H1 (cell line): Measurements from ENCODE around the gene LAMA3. TPM values are rescaled to one million over a fixed set of nuclear protein-coding genes. Genes with fewer than 3 reads are reported as not detected.

Experiments
- CTCF ChIA-PET: fragments of 300-600 bp; sonication (Branson Sonifier 250); formaldehyde crosslinking; loops from one replicate; lab custom pipeline; 2021; ENCODE audit not compliant: partially characterized antibody; lab: Charles Lee
- POLR2A ChIA-PET: fragments of 300-600 bp; sonication (Branson Sonifier 250); formaldehyde crosslinking; loops from one replicate; lab custom pipeline; 2021; ENCODE audit warnings: inconsistent platforms; ENCODE audit not compliant: partially characterized antibody; lab: Charles Lee
- DNase-seq, 2 experiments: peaks; one replicate each; pipeline versions ENCODE4 v3.0.0 to v3.0.0-alpha.2; 2010 to 2022; ENCODE audit warnings: low spot score in 2 of 2, low read depth in 1 of 2, mixed read lengths in 1 of 2
- FAIRE-seq: peaks from 2 replicates; lab custom pipeline; 2011; peaks lifted over from hg19 to GRCh38; lab: Jason Lieb, UNC
- H2AFZ ChIP-seq: 2 replicates; pipeline ENCODE4 v1.8.1; 2012; ENCODE audit warnings: low read length, inconsistent platforms
- H2AK5ac ChIP-seq: 2 replicates; pipeline ENCODE4 v1.6.1; 2013; ENCODE audit warnings: low read depth, low read length
- H2BK120ac ChIP-seq: replicated peaks from 2 replicates; pipeline ENCODE3; 2013; ENCODE audit warnings: low read depth, low read length, inconsistent platforms
- H2BK12ac ChIP-seq: 2 replicates; pipeline ENCODE4 v1.6.1; 2013; ENCODE audit warnings: low read depth, low read length
- H2BK15ac ChIP-seq: 2 replicates; pipeline ENCODE4 v1.6.1; 2013; ENCODE audit warnings: low read length
- H2BK20ac ChIP-seq: 2 replicates; pipeline ENCODE4 v1.6.1; 2013; ENCODE audit warnings: low read length
- H2BK5ac ChIP-seq: 2 replicates; pipeline ENCODE4 v1.6.1; 2013; ENCODE audit warnings: low read depth, low read length
- H3K14ac ChIP-seq: 2 replicates; pipeline ENCODE4 v1.6.1; 2013; ENCODE audit warnings: inconsistent platforms; ENCODE audit not compliant: insufficient read length
- H3K18ac ChIP-seq: 2 replicates; pipeline ENCODE4 v1.6.1; 2013; ENCODE audit warnings: low read length; ENCODE audit errors: extremely low read depth
- H3K23ac ChIP-seq: 2 replicates; pipeline ENCODE4 v1.6.1; 2013; ENCODE audit warnings: inconsistent platforms; ENCODE audit not compliant: insufficient read length
- H3K23me2 ChIP-seq: 2 replicates; pipeline ENCODE4 v1.6.1; 2013; ENCODE audit warnings: low read depth, low read length
- H3K27ac ChIP-seq: 2 replicates; pipeline ENCODE4 v1.6.1; 2011; ENCODE audit warnings: low read depth, low read length, inconsistent platforms
- H3K27me3 ChIP-seq, 4 experiments: replicated peaks in 1 of 4; 1 replicate in 1 of 4; 2 replicates in 3 of 4; pipeline versions ENCODE4 v1.6.1 to v1.8.1; 2011 to 2013; ENCODE audit warnings: low read length in 3 of 4, mild to moderate bottlenecking in 3 of 4, inconsistent platforms in 2 of 4, mixed read lengths in 2 of 4, moderate library complexity in 1 of 4; ENCODE audit not compliant: control insufficient read depth in 3 of 4, insufficient read depth in 3 of 4; ENCODE audit errors: extremely low read depth in 1 of 4
- H3K36me3 ChIP-seq, 4 experiments: 2 replicates each; pipeline versions ENCODE4 v1.6.1 to v1.8.1; 2011 to 2013; ENCODE audit warnings: mild to moderate bottlenecking in 4 of 4, low read length in 3 of 4, moderate library complexity in 2 of 4, control low read depth in 1 of 4, inconsistent platforms in 1 of 4; ENCODE audit not compliant: insufficient read depth in 4 of 4, control insufficient read depth in 2 of 4
- H3K4ac ChIP-seq: replicated peaks from 2 replicates; pipeline ENCODE3; 2013; ENCODE audit warnings: low read length, low read depth, mixed read lengths, inconsistent platforms; ENCODE audit not compliant: insufficient read length
- H3K4me1 ChIP-seq, 4 experiments: replicated peaks in 1 of 4; 1 replicate in 1 of 4; 2 replicates in 3 of 4; pipeline versions ENCODE4 v1.6.1 to v1.8.1; 2011 to 2013; ENCODE audit warnings: low read length in 3 of 4, inconsistent platforms in 2 of 4, mixed read lengths in 1 of 4; ENCODE audit not compliant: insufficient read depth in 4 of 4, control insufficient read depth in 3 of 4
- H3K4me2 ChIP-seq, 2 experiments: 2 replicates each; pipeline versions ENCODE4 v1.6.1 to v1.8.1; 2011 to 2013; ENCODE audit warnings: low read depth in 2 of 2, low read length in 2 of 2, control low read depth in 1 of 2, inconsistent platforms in 1 of 2, mild to moderate bottlenecking in 1 of 2; ENCODE audit not compliant: insufficient read depth in 1 of 2
- H3K4me3 ChIP-seq, 4 experiments: fragments of 200-600, 300-600 bp in 1 of 4; sonication (generic), shearing (Covaris generic), sonication (Bioruptor Twin) in 1 of 4; 2 replicates each; pipeline versions ENCODE4 v1.5.1 to v1.8.1; 2011 to 2016; ENCODE audit warnings: low read length in 4 of 4, low read depth in 3 of 4, control low read depth in 2 of 4, inconsistent platforms in 2 of 4, mild to moderate bottlenecking in 2 of 4, mixed read lengths in 1 of 4, moderate library complexity in 1 of 4; ENCODE audit not compliant: insufficient read depth in 2 of 4; ENCODE audit errors: extremely low read depth in 1 of 4
- H3K56ac ChIP-seq: replicated peaks from 2 replicates; pipeline ENCODE3; 2013; ENCODE audit warnings: low read depth, mild to moderate bottlenecking, mixed read lengths, low read length, inconsistent platforms; ENCODE audit not compliant: insufficient read length
- H3K79me1 ChIP-seq: 2 replicates; pipeline ENCODE4 v1.6.1; 2013; ENCODE audit warnings: low read depth, low read length, control low read depth
- H3K79me2 ChIP-seq, 2 experiments: 2 replicates each; pipeline versions ENCODE4 v1.6.1 to v1.8.1; 2012 to 2013; ENCODE audit warnings: low read length in 2 of 2, mild to moderate bottlenecking in 2 of 2, inconsistent platforms in 1 of 2; ENCODE audit not compliant: insufficient read depth in 2 of 2, control insufficient read depth in 1 of 2
- H3K9ac ChIP-seq, 4 experiments: replicated peaks in 1 of 4; 1 replicate in 1 of 4; 2 replicates in 3 of 4; pipeline versions ENCODE4 v1.6.1 to v1.8.1; 2011 to 2013; ENCODE audit warnings: low read depth in 3 of 4, low read length in 3 of 4, control low read depth in 2 of 4, mild to moderate bottlenecking in 2 of 4, moderate library complexity in 2 of 4, inconsistent platforms in 1 of 4; ENCODE audit errors: extremely low read depth in 1 of 4
- H3K9me3 ChIP-seq, 2 experiments: 2 replicates each; pipeline versions ENCODE4 v1.6.1 to v1.8.1; 2012 to 2013; ENCODE audit warnings: mild to moderate bottlenecking in 2 of 2, moderate library complexity in 2 of 2, control low read depth in 1 of 2, inconsistent platforms in 1 of 2, low read depth in 1 of 2, low read length in 1 of 2, mixed read lengths in 1 of 2; ENCODE audit not compliant: insufficient read depth in 2 of 2
- H4K20me1 ChIP-seq, 2 experiments: replicated peaks in 1 of 2; 2 replicates each; pipeline versions ENCODE3 to v1.8.1; 2011 to 2013; ENCODE audit warnings: inconsistent platforms in 2 of 2, low read length in 2 of 2, mild to moderate bottlenecking in 1 of 2; ENCODE audit not compliant: insufficient read depth in 2 of 2, control insufficient read depth in 1 of 2
- H4K5ac ChIP-seq: 2 replicates; pipeline ENCODE4 v1.6.1; 2013; ENCODE audit warnings: low read length, low read depth, mixed read lengths, inconsistent platforms; ENCODE audit not compliant: insufficient read length
- H4K8ac ChIP-seq: 2 replicates; pipeline ENCODE4 v1.8.0; 2013; ENCODE audit warnings: mild to moderate bottlenecking, moderate library complexity, low read length, inconsistent platforms; ENCODE audit not compliant: insufficient read depth; ENCODE audit errors: extremely low read depth
- H4K91ac ChIP-seq: replicated peaks from 2 replicates; pipeline ENCODE3; 2013; ENCODE audit warnings: low read length, mixed read lengths, inconsistent platforms; ENCODE audit not compliant: insufficient read length
- CTCF ChIP-seq, 3 experiments: IDR thresholded peaks; 1 replicate in 2 of 3; 2 replicates in 1 of 3; pipeline versions ENCODE4 v1.5.1 to v1.6.1; 2011; ENCODE audit warnings: low read length in 3 of 3, mild to moderate bottlenecking in 3 of 3, inconsistent platforms in 2 of 3, low read depth in 1 of 3, moderate library complexity in 1 of 3; ENCODE audit not compliant: insufficient read depth in 1 of 3; ENCODE audit errors: control extremely low read depth in 1 of 3
- SIN3A ChIP-seq, 2 experiments: IDR thresholded peaks in 1 of 2; conservative IDR thresholded peaks in 1 of 2; 2 replicates each; pipeline ENCODE4 v1.6.1; 2011 to 2012; ENCODE audit warnings: low read length in 2 of 2, improper control_type of control experiment in 1 of 2, low read depth in 1 of 2, mild to moderate bottlenecking in 1 of 2
- YY1 ChIP-seq: IDR thresholded peaks from 2 replicates; pipeline ENCODE4 v1.6.1; 2011; ENCODE audit warnings: low read depth, mild to moderate bottlenecking, low read length
- ZNF274 ChIP-seq: IDR thresholded peaks from 2 replicates; pipeline ENCODE4 v1.7.0; 2012; ENCODE audit warnings: low read length, borderline replicate concordance; ENCODE audit errors: extremely low read depth
- WGBS, 2 experiments: shearing (Covaris generic) in 1 of 2; methylation state at CpG; one replicate each; pipeline versions ENCODE4 v1.1.6 to v1.1.7; 2013 to 2015; ENCODE audit warnings: low lambda C conversion rate in 2 of 2, mixed read lengths in 2 of 2, inconsistent platforms in 1 of 2, low coverage in 1 of 2, missing lambda C conversion rate in 1 of 2; ENCODE audit not compliant: insufficient replicate concordance in 2 of 2, insufficient coverage in 1 of 2, insufficient read length in 1 of 2; ENCODE audit errors: extremely low coverage in 1 of 2, missing lambda C conversion rate in 1 of 2; 5-methylcytosine and 5-hydroxymethylcytosine counted together
- polyA plus RNA-seq, 7 experiments: library from polyadenylated mRNA; depleted of rRNA in 3 of 7; stranded (reverse) in 5 of 7; unstranded in 2 of 7; fragments of >200 nt in 5 of 7; fragments of 200-250 nt in 2 of 7; gene quantifications; 1 replicate in 5 of 7; 2 replicates in 1 of 7; 4 replicates in 1 of 7; pipeline versions ENCODE4 v1.2.1 to v1.2.3, GENCODE V29; 2011 to 2013; ENCODE audit warnings: missing spikeins in 2 of 7, mixed read lengths in 2 of 7
- total RNA-seq: library from RNA; stranded (reverse); fragmentation: NEBNext Ultra II Directional; extraction: Animal tissue kit (Norgen Biotek cat#: 25700); gene quantifications from 2 replicates; pipeline ENCODE4 v1.2.1, GENCODE V29; 2021

LAMA3 gene
- total and polyA plus RNA-seq, 2 of the 8 experiments (the other 6 are each of a cell fraction or from before 2014, with no cell fraction given) = 0.76 to 5.0 TPM

- H3K79me1 ChIP-seq = no peaks in the 10 kb centered on the region
- H2BK120ac ChIP-seq = no peak overlapping the region
- H3K9ac ChIP-seq = no peak overlapping the region
- no peak overlapping the region for H4K8ac ChIP-seq
- 82% methylated on average over 4 of the region's 4 CpGs; no CpG with 5 or more reads in 1 of the 2 experiments for WGBS, 2 experiments
- POLR2A ChIA-PET = no interaction called here
- no peak overlapping the region for H2BK20ac ChIP-seq
- no peak overlapping the region for H4K5ac ChIP-seq
- H3K4me1 ChIP-seq = peaks cover 0 to 7% (median 0%) of the 10 kb centered on the region in 4 experiments; a peak in 2 of 7 replicates
- no peak overlapping the region for H3K4me2 ChIP-seq
- H3K36me3 ChIP-seq = no peaks in the 10 kb centered on the region
- no peak overlapping the region for H4K91ac ChIP-seq
- H3K23me2 ChIP-seq = no peaks in the 10 kb centered on the region
- no peak overlapping the region for H3K18ac ChIP-seq
- no peak overlapping the region for H3K27ac ChIP-seq
- no peak for TF ChIP-seq ZNF274
- TF ChIP-seq SIN3A (conservative IDR thresholded peaks at IDR 0.05 in 1 of 2, IDR thresholded peaks at IDR 0.05 in 1 of 2; ENCODE audit: low read depth in 1 of 2, low read length in 2 of 2) = no peak
- TF ChIP-seq YY1 = no peak
- TF ChIP-seq CTCF (IDR thresholded peaks at IDR 0.05; ENCODE audit: control extremely low read depth in 1 of 3, insufficient read depth in 1 of 3, low read depth in 1 of 3, low read length in 3 of 3) = no peak
- TF ChIP-seq, all 59 proteins: peak for 0
- H2BK15ac ChIP-seq = no peak overlapping the region
- CTCF ChIA-PET = no interaction called here
- DNase-seq (no peak), FAIRE-seq (no peak)
- no peak overlapping the region for H2AFZ ChIP-seq
- H2BK12ac ChIP-seq = no peak overlapping the region
- H3K27me3 ChIP-seq = no peaks in the 10 kb centered on the region
- H3K14ac ChIP-seq = no peak overlapping the region
- no peaks in the 10 kb centered on the region for H3K9me3 ChIP-seq
- H2BK5ac ChIP-seq = no peak overlapping the region
- no peak overlapping the region for H3K4me3 ChIP-seq
- H3K23ac ChIP-seq = no peak overlapping the region
- no peak overlapping the region for H2AK5ac ChIP-seq
- no peaks in the 10 kb centered on the region for H3K79me2 ChIP-seq
- H4K20me1 ChIP-seq = no peaks in the 10 kb centered on the region
- no peak overlapping the region for H3K4ac ChIP-seq
- H3K56ac ChIP-seq = no peak overlapping the region
Observed at GRCh38 chr18:23740105-23740830, 51.0 kb downstream of the LAMA3 start.
